SIG-M5 treated with dmso at 0.1 percent for 504 hours (cell line): Measurements from ENCODE around the gene CCDC197.

Experiments used
- DNase-seq: peaks from one replicate; lab custom pipeline; 2025; ENCODE audit not compliant: unreplicated experiment; lab: John Stamatoyannopoulos, UW

Gene CCDC197

DNA sequence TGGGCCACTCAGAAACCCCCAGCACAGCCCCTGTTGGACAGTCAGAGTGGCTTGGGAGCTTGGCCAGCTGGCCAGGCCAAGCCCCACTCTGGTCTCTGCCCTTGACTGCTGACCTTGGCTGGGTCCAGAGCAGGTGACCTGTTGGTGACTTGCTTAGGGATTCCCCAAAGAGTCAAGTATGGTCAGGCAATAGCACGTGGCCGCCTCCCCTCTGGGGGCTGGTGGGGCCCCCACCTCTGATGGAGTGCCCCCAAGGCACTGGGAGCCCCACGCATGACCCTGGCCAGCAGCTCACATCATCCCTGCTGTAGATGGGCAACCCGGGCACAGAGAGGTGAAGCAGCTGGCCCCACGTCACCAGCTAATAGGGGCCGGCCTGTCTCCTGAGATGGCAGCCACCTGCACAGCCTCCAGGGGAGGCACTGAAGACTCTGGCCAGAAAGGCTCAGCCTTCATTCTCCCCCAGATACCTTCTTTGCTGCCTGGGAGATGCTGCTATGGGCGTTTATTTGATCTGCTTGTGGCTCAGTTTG is 1.8 kb downstream of the CCDC197 start:
- no peak for DNase-seq

- DNase-seq, result no peak
Observed at GRCh38 chr14:93999573-93999972, 2.5 kb downstream of the CCDC197 start.

DNA sequence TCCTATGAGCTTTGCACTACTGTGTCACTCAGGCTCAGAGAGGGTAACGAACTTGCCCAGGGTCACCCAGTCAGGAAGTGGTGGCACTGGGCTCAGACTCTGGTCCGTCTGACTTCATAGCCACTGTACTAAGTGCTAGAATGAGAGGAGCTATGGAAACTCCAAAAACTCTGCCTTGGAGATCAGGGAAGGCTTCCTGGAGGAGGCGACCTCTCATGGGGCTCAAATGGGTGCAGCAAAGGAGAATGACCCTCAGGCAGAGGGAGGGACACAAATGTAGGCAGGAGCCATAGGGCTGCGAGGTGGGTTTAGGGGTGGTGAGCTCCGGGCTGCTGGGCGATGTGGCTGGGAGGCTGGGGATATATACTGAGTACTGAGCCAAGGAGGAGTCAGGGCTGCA is 3.2 kb downstream of the CCDC197 start:
- DNase-seq, result no peak

- DNase-seq, result no peak
Observed at GRCh38 chr14:94001016-94001415, 3.9 kb downstream of the CCDC197 start.

DNA sequence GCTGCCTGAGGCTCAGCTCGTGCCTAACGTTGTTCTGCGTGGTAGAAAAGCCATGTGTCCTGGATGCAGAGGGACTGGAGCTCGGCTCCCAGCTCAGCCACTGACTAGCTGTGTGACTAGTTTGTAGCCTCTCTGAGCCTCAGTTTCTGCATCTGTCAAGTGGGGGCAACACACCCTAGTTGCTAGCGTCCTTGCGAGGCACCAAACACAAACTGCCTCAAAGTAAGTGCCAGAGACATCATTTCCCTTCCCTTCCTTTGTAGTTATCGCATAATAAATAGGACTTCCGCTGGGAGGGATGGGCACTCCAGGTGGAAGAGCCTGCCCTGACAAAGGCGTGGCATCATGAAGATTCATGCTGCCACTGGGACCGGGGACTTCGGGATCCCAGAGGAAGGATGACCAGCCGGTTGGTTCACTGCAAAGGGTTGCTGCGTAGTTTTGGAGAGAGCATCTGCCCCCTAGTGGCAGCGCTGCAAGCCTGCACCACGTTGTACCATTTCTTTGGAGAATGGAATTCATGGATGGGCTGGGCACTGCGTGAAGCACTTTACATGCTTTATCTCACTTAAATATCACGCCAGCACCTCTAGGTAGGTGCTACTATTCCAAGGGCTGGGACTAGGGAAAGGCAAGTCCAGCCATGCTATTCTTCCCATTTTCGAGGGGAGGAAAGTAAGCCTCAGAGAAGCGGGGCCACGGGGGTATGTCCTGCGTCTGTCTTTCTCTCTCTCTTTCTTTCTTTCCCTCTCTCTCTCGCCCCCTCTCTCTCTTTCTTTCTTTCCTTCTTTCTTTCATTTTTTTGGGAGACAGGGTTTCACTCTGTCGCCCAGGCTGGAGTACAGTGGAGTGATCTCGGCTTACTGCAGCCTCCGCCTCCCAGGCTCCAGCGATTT is 4.6 kb downstream of the CCDC197 start:
- peak; percentile 62 for DNase-seq

- DNase-seq, result no peak
Observed at GRCh38 chr14:94003397-94003796, 6.3 kb downstream of the CCDC197 start.

- no peak for DNase-seq
Observed at GRCh38 chr14:94004015-94004414, 6.9 kb downstream of the CCDC197 start.

- DNase-seq, result no peak
Observed at GRCh38 chr14:94005324-94006073, 8.4 kb downstream of the CCDC197 start.

DNA sequence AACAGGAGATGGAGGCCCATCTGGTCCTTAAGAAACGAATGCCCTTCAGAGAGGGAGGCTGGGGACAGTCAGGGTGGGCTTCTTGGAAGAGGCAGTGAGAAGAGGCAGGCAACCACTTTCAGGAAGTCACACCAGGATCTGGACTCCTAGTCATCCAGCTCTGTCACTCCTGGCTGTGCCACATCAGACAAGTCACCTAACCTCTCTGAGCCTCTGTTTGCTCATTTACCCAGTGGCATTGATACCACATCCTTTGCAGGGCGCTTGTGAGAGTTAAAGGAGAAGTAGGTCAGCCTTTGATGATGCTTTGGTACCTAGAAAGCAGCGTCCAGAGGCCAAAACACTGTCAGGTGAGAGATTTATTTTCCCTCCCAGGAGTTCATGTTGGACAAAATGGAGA is 11.1 kb downstream of the CCDC197 start:
- DNase-seq, result no peak

DNA sequence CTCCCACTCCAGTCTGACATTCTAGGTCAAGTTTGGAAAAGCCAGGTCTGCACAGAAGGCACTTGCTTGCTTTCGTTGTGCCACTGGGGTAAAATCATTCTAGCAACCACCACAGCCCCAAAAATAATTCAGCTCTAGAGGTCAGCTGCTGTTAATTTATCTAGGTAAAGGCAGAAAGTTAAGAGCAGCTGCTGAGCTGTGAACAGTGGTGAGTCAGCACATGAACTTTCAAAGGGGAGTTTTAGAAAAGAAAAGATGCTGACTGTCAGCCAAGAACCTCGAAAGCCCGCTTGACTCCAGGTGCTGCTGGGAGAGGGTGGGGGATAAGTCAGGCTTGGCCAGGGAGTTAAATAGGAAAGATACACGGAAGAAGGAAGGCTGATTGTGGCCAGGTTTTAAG is 12.7 kb downstream of the CCDC197 start:
- no peak for DNase-seq

DNA sequence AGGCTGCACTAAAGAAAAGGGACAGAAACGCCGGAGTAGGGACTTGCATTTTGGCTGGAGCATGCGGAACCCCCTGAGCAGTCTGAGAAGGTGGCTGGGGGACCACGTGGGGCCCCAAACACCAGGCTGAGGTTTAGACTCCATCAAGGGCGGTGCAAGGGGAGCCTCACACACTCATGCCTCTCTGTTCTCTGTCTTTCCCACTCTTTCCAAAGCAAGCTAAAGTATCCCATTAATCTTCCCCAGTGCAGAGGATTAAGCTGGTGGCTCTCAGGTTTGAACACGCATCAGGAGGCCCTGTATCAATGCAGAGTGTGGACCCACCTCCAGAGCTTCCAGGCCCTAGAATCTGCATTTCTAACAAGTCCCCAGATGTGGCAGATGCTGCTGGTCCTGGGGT is 13.5 kb downstream of the CCDC197 start:
- DNase-seq, result no peak

DNA sequence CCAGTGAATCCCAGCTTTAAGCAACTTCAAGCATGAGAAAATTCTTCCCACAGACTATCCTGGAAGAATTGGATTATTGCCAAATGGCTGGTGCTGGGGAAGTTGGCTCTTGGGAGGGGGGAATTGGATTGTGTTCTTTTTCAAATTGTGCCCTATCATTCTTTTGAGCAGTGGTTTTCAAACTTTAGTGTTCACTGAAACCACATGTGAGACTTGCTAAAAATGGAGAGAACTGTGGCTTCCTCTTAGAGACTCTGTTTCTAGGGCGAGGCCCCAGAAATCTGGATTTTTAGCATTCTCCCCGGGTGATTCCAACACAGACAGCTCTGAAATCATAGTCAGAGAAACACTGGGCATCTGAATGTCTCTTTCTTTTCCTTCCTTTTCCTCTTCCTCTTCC is 14.7 kb downstream of the CCDC197 start:
- DNase-seq, result no peak

DNA sequence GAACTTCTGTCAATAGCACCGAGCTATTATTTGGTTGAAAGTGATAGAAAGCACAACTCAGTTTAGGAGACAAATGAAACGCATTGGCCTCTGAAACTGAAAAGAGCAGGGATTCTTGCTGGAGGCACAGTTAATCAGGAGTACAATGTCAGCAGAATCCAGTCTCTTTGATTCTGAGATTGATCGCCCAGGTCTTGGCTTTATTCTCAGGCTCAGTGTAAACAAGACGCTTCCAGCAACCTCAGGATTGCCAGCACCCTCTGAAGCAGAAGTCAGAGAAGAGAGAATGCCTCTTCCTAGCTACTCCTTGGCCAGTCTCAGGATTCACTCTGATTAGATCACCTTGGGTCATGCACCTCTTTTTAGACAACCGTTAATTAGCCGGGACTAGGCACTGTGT is 17.3 kb downstream of the CCDC197 start:
- no peak for DNase-seq

GRCh38 chr14:94015223-94015622 is 18.1 kb downstream of the CCDC197 start:
- no peak for DNase-seq

DNA sequence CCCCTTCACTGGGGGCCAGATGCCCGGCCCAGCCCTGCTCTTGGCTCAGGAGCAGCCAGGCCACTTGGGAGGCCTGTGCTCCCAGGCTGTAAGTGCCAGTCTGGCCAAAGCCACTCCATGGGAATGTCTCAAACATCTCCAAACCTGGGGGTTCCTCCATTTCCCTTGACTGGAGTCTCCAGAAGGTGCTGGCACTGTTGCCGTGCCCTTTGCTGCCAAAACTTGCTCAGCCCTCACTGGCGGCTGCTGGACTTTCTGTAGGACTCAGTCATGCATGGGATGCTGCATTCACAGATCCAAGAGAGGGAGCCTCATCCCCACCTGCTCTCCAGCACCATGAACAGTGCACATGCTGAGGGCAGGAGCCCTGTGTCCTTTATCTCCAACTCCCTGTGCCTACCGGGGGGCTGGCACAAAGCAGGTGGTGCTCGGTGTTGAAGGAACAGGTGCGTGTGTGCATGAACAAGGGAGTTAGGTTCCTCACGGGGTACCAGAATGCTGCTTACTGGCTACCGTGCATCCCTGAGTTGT is 19.4 kb downstream of the CCDC197 start:
- no peak for DNase-seq

- no peak for DNase-seq
Observed at GRCh38 chr14:94018308-94018707, 21.2 kb downstream of the CCDC197 start.

- peak; percentile 13 for DNase-seq
Observed at GRCh38 chr14:94019329-94019728, 22.2 kb downstream of the CCDC197 start.

GRCh38 chr14:94020267-94020666 is 23.2 kb downstream of the CCDC197 start:
- no peak for DNase-seq

- no peak for DNase-seq
Observed at GRCh38 chr14:94021001-94021400, 23.9 kb downstream of the CCDC197 start.

DNA sequence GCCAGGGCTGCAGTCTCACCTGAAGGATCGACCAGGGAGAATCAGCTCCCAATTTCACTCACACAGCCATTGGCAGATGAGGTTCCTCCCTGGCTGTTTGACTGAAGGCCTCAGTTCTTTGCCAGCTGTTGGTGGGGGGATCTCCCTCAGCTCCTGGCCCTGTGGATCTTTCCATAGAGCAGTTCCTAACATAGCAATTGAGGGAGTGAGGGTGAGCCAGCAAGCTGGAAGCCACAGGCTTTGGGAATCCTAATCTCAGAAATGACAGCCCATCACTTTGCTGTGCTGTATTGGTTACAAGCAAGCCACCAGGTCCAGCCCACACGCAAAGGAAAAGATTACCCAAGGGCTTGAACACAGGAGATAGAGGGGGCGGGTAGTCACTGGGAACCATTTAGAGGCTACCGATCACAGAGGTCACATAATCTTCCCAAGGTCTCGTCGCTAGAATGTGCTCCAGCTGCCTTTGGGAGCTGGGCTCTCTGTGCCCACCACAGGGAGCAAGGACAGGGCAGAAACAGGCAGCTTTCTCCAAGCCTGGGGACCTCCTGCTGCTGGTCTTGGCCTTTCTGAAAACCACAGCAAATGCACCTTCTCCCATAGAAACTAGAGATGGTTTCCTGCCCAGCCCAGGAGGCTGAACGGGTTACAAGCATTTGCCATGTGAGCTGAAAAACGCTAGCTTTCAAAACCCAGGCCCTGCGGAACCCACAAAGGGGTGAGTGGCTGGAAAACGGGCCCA is 24.5 kb downstream of the CCDC197 start:
- no peak for DNase-seq
